ENCODE measurements around the gene A3GALT2.

A3GALT2 gene

GRCh38 chr1:33288976-33289857 lies 31.7 kb downstream of the A3GALT2 start:
- no peak for DNase-seq

DNA sequence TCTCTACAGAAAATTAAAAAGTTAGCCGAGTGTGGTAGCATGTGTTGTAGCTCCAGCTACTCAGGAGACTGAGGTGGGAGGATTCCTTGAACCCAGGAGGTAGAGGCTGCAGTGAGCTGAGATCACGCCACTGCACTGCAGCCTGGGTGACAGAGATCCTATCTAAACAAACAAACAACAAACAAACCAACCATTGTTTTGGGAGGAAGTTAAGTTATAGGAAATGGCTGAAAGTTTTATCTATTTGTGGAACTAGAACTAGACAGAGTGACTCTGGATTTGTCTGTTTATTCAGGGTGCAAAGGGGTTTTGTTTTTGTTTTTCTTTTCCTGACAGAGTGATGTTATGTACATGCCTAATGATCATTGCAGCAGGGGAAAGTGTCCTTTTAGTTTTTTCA lies 33.6 kb downstream of the A3GALT2 start:
- no peak for DNase-seq

DNA sequence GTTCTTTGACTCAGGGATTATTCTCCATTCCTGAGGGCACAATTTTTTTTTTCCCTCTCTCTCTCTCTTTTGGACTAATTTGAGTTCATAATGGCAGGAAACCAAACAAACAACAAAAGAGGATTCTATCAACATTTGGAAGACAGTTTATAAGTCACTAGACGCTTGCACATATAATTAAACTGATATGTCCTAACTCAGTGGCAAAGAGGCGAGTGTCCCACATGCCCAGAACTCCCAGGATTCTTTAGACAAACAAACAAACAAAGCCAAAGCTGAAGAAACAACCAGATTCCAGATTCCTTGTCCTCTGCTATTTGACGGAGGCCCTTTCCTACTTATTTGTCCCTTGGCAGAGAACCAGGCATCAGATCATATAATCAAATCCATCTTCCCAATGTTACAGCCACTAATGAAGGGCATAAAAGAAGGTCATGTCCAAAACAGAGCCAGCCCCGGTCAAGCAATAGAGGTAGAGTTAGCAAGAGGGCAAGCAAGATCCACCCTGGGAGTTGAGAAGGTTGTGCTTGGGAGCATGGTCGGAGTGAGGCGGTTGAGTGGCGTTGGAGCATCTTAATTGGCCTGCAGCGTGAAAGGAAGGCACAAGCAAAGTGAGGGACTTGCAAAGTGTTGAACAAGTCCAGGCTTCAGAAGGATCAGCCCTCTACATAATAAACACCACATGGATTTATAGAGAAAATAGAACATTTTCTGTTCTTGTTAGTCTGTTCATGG lies 34.3 kb downstream of the A3GALT2 start:
- DNase-seq, result no peak

GRCh38 chr1:33284049-33284448 lies 36.8 kb downstream of the A3GALT2 start:
- no peak for DNase-seq

GRCh38 chr1:33282791-33283190 lies 38.1 kb downstream of the A3GALT2 start:
- no peak for DNase-seq

GRCh38 chr1:33281554-33282303 lies 39.2 kb downstream of the A3GALT2 start:
- no peak for DNase-seq

GRCh38 chr1:33280091-33280661 lies 40.7 kb downstream of the A3GALT2 start:
- no peak for DNase-seq

DNA sequence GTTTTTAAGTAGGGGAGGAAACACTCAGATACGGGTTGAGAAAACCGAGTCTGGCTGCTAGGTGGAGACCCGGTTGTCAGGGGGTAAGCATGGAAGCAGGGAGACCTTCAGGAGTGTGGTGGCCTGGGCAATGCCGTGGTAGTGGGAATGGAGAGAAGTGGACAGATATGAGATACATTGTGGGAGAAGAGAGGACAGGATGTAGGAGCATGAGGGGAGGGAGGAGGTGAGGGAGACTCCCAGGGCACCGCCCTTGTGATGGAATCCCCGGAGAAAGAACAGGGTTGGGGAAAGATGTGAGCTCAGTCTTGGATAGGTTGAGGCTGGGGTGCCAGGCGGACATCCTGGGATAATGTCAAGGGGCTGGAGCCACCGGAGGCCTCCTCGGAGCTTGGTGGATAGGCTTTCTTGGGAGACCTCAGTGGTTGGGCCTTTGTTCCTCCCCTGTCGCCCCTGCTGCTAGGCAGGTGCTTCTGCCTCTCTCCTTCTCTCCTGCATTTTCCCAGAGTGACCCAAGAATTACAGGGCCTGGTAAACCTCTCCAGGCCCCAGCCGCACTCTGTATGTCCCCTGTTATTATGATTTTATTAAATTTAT lies 43.3 kb downstream of the A3GALT2 start:
- no peak for DNase-seq

DNA sequence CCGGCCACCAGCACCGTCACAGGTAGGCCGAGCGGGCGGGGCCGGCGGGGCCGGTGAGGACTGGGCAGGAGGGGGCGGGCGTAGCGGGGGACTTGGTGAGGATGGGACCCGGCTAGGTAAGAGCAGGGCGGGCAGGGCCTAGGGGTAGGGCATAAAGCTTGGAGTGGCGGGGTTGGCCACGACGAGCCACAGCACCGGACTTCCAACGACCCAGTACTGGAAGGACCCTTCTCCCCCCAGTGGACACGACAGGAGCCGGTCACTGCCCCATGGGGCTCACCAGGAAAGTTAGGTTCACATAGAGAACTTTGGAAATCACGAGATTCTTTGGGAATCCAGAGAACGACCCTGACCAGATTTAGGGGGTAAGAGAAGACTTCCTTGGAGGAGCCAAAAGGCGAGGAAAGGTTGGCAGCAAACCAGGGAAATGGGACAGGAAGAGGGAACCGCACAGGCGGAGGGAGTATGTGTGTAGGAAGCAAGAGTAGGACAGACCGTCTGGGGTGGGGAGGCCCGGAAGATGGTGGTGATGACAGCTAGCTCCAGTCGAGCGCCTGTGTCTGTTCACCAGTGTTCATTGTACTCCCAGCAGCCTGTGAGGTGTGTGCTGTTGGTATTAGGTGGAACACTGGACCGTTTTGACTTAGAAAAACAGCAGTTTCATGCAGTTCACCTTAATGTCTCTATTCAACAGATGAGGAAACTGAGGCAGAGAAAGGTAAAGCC lies 44.2 kb downstream of the A3GALT2 start:
- no peak for DNase-seq

- no peak for DNase-seq
Observed at GRCh38 chr1:33275706-33276572, 45.0 kb downstream of the A3GALT2 start.

- DNase-seq, result no peak
Observed at GRCh38 chr1:33275195-33275594, 45.7 kb downstream of the A3GALT2 start.

DNA sequence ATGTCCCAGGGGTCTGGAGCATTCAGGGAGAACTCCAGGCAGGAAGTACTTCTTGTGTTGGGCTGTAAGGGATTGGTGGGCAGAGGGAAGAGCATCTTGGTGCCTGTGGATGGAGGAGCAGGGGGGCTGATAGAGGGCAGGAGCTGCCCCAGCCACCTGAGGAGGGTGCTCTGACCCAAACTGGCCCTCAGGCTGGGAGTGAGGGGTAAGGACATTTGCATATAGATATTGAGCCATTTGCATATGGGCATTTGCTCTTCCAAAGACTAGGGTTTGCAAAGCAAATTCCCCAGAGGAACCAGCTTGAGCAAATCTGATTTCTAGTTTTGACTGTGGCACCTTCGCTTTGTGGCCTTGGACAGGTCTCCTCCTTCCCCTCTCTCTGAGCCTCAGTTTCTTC lies 46.5 kb downstream of the A3GALT2 start:
- no peak for DNase-seq

- no peak for DNase-seq
Observed at GRCh38 chr1:33273961-33274371, 46.9 kb downstream of the A3GALT2 start.

- DNase-seq, result no peak
Observed at GRCh38 chr1:33273406-33273805, 47.5 kb downstream of the A3GALT2 start.

GRCh38 chr1:33272930-33273329 lies 48.0 kb downstream of the A3GALT2 start:
- no peak for DNase-seq

GRCh38 chr1:33272509-33272908 lies 48.4 kb downstream of the A3GALT2 start:
- no peak for DNase-seq

DNA sequence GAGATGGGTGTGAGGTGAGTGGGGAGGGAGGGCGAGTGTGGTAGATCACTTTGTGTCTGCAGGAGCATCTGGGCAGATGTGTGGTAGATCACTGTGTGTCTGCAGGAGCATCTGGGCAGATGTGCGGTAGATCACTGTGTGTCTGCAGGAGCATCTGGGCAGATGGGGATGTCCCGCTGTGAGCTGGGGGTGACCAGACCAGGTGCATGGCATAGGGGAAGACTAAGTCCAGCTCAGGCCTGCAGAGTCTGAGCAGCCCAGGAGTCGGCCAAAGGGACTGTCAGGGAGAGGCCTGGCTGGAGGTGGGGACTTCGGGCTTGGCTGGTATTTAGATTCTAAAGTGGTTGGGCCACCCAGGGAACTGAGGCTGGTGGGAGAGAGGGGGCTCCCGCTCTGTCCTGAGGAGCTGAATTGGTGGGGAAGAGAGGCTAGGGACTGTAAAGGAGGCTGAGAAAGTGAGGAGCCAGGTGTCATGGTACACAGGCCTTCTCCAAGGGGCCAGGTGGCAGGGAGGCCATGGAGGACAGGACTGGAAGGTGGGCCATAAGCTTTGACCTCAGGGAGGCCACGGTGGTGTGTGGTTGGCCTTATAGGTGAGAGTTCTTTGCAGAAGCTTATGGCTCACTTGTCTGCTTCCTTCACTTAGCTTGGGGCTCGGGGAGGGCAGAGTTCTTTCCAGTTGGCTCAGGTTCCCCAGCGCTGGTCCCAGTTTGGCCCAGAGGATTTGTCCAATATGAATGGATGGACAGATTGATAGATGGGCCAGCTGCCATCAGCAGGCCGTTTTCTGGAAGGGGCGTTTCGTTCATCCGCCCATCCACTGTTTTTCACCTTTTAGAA lies 49.0 kb downstream of the A3GALT2 start:
- no peak for DNase-seq

DNA sequence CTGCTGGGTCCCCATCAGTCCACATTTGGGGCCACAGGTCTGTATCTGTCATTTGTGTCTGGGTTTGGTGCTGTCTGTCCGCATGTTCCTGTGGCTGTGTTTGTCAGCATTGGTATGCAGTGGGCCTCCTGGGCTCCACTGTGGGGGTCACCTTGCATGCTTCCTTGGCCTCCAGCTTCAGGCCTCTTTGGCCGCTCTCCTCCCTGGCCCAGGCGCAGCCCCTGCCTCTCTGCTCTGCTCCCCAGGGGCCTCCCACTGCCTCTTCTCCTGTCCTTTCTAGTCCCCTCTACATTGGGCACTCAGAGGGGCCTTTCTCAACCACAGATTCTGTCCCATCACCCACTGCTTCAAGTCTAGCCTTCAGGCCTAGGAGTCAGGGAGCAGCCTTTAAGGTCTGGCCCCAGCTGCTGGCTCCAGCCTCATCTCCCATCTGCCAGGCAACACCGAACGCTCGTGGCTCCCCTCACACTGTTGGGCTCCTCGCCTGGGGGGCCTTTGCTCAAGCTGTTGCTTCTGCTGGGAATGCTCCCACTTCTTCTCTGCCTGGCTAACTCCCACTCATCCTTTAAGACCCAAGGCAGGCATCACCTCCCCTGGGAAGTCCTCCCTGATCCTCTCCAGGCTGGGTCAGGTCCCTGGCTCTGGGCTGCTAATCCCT lies 50.0 kb downstream of the A3GALT2 start:
- DNase-seq, result no peak

GRCh38 chr1:33270379-33270778 lies 50.5 kb downstream of the A3GALT2 start:
- no peak for DNase-seq

Data from activated CD4-positive, alpha-beta T cell treated with anti-CD3 and anti-CD28 coated beads for 48 hours (primary cell).